Measurements from ENCODE around the gene PCBD1. TPM values are rescaled to one million over a fixed set of nuclear protein-coding genes. Genes with fewer than 3 reads are reported as not detected.

The PCBD1 gene
- total RNA-seq, 1 donor from 2014 or later = 36.8 TPM

GRCh38 chr10:70886921-70887665 lies 1.3 kb downstream of the PCBD1 start:
- H3K4me1 ChIP-seq = peaks cover 13% of the 10 kb centered on the region
- H3K4me3 ChIP-seq = peak overlapping the region; percentile 82 to 84
- H3K27me3 ChIP-seq = no peaks in the 10 kb centered on the region
- peak overlapping the region; percentile 93 for H3K27ac ChIP-seq
- intact Hi-C loops (cut with DNase I) = no loop called here
- DNase-seq (ENCODE audit: extremely low spot score in 2 of 2) = peak in 1 of 2 donors; percentile 85
- H3K9me3 ChIP-seq = no peaks in the 10 kb centered on the region
- H3K36me3 ChIP-seq = peaks cover 0 to 9% of the 10 kb centered on the region in 2 donors
- TF ChIP-seq CTCF (IDR thresholded peaks at IDR 0.05) = no peak
- TF ChIP-seq POLR2A (IDR thresholded peaks at IDR 0.05) = no peak
- no peak for TF ChIP-seq POLR2AphosphoS5 (IDR thresholded peaks at IDR 0.05; ENCODE audit: insufficient read depth in 1 of 2, low read depth in 1 of 2)

- Histone ChIP-seq H3K36me3 (peaks cover 0 to 9% of the 10 kb centered on the region in 2 donors), H3K27ac (no peak overlapping the region), H3K4me3 (no peak overlapping the region), H3K9me3 (no peaks in the 10 kb centered on the region), H3K27me3 (no peaks in the 10 kb centered on the region), H3K4me1 (peaks cover 13% of the 10 kb centered on the region)
- intact Hi-C loops (cut with DNase I) = no loop called here
- DNase-seq (ENCODE audit: extremely low spot score in 2 of 2) = no peak
- TF ChIP-seq POLR2A (IDR thresholded peaks at IDR 0.05) (no peak), CTCF (IDR thresholded peaks at IDR 0.05) (no peak), POLR2AphosphoS5 (IDR thresholded peaks at IDR 0.05; ENCODE audit: insufficient read depth in 1 of 2, low read depth in 1 of 2) (no peak)
Observed at GRCh38 chr10:70885931-70886903, 2.1 kb downstream of the PCBD1 start.

- TF ChIP-seq CTCF (IDR thresholded peaks at IDR 0.05) (no peak), POLR2A (IDR thresholded peaks at IDR 0.05) (no peak), POLR2AphosphoS5 (IDR thresholded peaks at IDR 0.05; ENCODE audit: insufficient read depth in 1 of 2, low read depth in 1 of 2) (no peak)
- Histone ChIP-seq H3K4me3 (no peak overlapping the region), H3K27me3 (no peaks in the 10 kb centered on the region), H3K36me3 (peaks cover 0 to 9% of the 10 kb centered on the region in 2 donors), H3K9me3 (no peaks in the 10 kb centered on the region), H3K27ac (no peak overlapping the region), H3K4me1 (peaks cover 13% of the 10 kb centered on the region)
- intact Hi-C loops (cut with DNase I) = no loop called here
- no peak for DNase-seq (ENCODE audit: extremely low spot score in 2 of 2)
Observed at GRCh38 chr10:70885481-70885880, 2.9 kb downstream of the PCBD1 start.

- Histone ChIP-seq H3K27me3 (no peaks in the 10 kb centered on the region), H3K9me3 (no peaks in the 10 kb centered on the region), H3K36me3 (peaks cover 0 to 9% of the 10 kb centered on the region in 2 donors), H3K27ac (no peak overlapping the region), H3K4me1 (peaks cover 13% of the 10 kb centered on the region), H3K4me3 (no peak overlapping the region)
- intact Hi-C loops (cut with DNase I) = no loop called here
- no peak for DNase-seq (ENCODE audit: extremely low spot score in 2 of 2)
- no peak for TF ChIP-seq POLR2AphosphoS5 (IDR thresholded peaks at IDR 0.05; ENCODE audit: insufficient read depth in 1 of 2, low read depth in 1 of 2)
- no peak for TF ChIP-seq POLR2A (IDR thresholded peaks at IDR 0.05)
- TF ChIP-seq CTCF (IDR thresholded peaks at IDR 0.05) = no peak
Observed at GRCh38 chr10:70884741-70885140, 3.6 kb downstream of the PCBD1 start.

All from vagina (tissue), 2 donors.